Central memory CD4-positive, alpha-beta T cell (primary cell): Measurements from ENCODE around the gene RC3H1.
"Not testable (repeated sequence)": the region's sequence is repeated elsewhere in the genome, so short reads cannot be mapped to it uniquely, and the experiment has no call there.

ENCODE experiments used
- DNase-seq: peaks from one replicate; pipeline ENCODE4 v3.0.0; 2022
- total RNA-seq, 3 experiments: gene quantifications; one replicate each; lab custom pipeline; 2026; lab: John Stamatoyannopoulos, UW

The RC3H1 gene, protein sequence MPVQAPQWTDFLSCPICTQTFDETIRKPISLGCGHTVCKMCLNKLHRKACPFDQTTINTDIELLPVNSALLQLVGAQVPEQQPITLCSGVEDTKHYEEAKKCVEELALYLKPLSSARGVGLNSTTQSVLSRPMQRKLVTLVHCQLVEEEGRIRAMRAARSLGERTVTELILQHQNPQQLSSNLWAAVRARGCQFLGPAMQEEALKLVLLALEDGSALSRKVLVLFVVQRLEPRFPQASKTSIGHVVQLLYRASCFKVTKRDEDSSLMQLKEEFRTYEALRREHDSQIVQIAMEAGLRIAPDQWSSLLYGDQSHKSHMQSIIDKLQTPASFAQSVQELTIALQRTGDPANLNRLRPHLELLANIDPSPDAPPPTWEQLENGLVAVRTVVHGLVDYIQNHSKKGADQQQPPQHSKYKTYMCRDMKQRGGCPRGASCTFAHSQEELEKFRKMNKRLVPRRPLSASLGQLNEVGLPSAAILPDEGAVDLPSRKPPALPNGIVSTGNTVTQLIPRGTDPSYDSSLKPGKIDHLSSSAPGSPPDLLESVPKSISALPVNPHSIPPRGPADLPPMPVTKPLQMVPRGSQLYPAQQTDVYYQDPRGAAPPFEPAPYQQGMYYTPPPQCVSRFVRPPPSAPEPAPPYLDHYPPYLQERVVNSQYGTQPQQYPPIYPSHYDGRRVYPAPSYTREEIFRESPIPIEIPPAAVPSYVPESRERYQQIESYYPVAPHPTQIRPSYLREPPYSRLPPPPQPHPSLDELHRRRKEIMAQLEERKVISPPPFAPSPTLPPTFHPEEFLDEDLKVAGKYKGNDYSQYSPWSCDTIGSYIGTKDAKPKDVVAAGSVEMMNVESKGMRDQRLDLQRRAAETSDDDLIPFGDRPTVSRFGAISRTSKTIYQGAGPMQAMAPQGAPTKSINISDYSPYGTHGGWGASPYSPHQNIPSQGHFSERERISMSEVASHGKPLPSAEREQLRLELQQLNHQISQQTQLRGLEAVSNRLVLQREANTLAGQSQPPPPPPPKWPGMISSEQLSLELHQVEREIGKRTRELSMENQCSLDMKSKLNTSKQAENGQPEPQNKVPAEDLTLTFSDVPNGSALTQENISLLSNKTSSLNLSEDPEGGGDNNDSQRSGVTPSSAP
- 108 to 166 (median 127) reads per million in 3 experiments for total RNA-seq

DNA sequence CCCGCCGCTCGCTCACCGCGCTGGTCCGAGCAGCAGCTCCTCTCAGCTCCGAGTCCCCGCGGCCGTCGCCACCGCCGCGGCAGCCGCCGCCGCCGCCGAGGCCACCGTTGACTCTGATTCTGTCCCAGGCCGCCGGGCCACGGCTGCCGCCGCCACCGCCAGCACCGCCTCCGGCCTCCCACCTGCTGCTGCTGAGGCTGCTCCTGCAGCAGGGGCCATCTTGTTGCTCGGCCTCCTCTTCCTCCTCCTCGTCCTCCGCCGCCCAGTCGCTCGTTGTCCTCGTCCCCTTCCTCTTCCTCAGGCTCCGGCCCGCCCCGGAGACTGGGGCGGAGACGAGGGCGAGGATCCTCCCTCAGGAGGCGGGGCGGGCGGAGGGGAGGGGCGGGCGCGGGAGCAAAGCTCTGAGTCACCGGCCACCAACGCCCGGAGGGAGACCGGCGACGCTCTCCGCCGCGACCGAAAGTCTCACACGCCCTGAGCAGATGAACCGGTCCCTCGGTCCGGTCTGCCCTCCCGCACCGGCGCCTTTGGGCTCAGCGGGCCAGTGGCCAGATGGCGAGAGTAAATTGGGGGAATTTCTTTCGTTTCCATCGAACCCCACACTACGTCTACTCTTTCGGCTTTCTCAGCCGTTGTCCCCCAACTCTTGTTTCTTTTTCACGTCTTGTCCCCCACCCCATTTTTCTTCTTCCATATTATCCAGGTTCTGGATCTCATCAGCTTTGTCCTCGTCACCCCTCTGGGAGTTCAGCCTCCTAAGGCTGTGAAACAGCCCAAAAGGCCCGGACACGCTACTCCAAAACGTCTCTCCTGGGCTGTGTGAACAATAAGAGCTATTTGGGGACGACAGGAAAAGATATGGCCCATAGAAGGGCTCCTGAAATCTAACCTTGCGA is at the start of gene RC3H1:
RC3H1 (minus strand) TSS at position 278 of the 896 bp plus-strand sequence. CDS start 29,372 bp downstream, outside the sequence.
- peak; percentile 81 for DNase-seq

DNA sequence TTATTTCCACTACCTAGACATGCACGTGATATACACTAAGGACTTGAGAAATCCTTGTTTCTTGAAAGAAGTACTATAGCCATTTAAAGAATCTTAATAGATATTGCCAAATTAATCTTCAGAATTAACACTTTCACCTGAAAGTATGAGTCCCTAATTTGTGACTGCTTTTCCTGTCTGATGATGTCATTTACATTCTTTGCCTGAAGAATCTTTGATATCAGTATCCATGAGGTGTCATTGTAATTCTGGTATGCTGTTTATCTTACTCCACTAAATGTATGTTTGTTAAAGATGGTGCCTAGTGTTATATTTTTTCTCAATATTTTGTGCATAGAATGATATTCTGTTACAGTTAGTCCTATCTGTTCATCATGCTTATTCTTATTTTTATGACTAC is 48.5 kb upstream of the RC3H1 start:
- no peak for DNase-seq

DNA sequence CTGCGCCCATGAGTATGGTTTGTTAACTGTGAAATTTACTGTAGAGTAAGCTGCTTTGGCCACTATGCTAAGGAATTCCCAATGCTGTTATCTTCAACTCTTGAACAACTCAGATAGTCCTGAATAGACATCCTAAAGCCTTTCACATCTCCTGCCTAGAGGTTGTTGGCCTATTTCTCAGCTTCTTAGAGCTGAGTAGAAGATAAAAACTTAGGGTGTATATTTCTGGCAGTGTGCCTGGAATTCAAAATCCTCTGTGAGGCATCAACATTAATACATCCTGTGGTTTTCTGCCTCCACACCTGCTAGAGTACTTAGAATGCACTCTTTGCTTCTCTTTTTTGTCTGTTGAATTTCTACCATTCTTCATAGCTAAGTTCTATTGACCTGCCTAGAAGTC is 45.8 kb upstream of the RC3H1 start:
- peak; percentile 17 for DNase-seq

DNA sequence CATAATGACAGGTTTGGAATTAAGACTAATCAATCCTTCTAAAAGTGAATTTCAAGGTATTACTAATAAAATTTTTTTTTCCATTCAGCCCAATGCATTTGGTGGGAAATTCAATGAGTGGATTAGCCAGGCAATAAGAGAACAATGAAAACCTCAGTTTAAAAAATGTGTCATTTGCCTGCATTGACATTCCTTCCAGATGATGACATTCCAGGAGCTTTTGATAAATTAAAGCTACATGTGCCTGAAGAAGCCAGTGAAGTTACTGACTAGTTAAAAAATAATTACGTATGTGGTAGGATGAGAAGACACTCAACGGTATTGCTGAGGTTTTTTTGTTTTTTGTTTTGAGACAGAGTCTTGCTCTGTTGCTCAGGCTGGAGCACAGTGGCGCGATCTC is 37.9 kb upstream of the RC3H1 start:
- DNase-seq: no peak

DNA sequence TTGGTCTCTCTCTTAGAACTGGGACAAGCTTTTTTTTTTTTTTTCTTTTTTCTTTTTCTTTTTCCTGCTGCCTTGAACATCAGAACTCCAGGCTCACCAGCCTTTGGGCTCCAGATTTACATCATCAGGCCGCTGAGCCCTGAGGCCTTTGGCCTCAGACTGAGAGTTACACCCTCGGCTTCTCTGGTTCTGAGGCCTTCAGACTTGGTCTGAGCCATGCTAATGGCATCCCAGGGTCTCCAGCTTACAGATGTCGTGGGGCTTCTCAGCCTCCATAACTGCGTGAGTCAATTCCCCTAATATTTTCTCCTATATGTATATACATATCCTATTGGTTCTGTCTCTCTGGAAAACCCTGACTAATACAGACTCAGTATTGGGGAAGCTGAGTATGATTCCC is 36.5 kb upstream of the RC3H1 start:
- DNase-seq: no peak

DNA sequence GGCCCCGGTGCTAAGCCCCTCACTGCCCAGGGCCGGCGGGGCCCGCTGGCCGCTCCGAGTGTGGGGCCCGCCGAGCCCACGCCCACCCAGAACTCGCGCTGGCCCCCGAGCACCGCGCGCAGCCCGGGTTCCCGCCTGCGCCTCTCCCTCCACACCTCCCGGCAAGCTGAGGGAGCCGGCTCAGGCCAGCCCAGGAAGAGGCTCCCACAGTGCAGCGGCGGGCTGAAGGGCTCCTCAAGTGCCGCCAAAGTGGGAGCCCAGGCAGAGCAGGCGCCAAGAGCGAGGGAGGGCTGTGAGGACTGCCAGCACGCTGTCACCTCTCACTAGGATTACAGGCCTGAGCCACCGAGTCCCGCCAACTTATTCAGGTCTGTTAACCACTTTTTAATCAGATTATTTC is 34.5 kb upstream of the RC3H1 start:
- not testable (repeated sequence) for DNase-seq

DNA sequence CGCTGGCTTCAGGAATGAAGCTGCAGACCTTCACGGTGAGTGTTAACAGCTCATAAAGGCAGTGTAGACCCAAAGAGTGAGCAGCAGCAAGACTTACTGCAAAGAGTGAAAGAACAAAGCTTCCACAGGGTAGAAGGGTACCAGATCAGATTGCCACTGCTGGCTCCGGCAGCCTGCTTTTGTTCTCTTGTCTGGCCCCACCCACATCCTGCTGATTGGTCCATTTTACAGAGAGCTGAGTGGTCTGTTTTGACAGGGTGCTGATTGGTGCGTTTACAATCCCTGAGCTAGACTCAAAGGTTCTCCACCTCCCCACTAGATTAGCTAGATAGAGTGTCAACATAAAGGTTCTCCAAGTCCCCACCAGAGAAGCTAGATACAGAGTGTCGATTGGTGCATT is 33.6 kb upstream of the RC3H1 start:
- not testable (repeated sequence) for DNase-seq

DNA sequence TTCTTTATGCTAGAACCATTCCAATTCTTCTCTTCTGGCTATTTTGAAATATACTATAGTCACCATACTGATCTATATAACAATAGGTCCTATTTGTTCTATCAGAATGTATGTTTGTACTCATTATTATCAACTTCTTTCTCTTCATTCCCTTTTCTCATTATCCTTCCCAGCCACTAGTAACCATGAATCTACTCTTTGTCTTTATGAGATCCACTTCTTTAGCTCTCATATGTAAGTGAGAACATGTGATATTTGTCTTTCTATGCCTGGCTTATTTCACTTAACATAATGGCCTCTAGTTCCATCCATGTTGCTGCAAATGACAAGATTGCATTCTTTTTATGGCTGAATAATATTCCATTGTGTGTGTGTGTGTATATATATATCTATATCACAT is 31.7 kb upstream of the RC3H1 start:
- DNase-seq: no peak

DNA sequence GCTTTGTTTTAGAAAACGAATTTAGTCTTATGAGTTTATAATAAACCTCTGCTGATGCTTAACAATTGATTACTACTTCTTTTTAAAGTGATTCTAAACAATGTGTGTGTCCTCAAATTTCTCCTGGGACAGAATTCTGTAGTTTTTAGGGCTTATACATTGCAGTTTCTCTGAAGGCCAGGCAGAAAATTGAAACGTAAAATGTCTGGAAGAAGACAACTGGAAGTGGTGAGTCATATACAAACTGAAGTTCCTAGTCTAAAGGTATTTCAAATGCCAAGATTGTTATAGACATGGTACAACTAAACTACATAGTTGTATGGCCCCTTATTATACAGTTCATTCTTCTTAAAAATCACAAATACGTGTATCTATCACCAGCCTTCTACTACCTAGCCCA is 30.5 kb upstream of the RC3H1 start:
- no peak for DNase-seq

DNA sequence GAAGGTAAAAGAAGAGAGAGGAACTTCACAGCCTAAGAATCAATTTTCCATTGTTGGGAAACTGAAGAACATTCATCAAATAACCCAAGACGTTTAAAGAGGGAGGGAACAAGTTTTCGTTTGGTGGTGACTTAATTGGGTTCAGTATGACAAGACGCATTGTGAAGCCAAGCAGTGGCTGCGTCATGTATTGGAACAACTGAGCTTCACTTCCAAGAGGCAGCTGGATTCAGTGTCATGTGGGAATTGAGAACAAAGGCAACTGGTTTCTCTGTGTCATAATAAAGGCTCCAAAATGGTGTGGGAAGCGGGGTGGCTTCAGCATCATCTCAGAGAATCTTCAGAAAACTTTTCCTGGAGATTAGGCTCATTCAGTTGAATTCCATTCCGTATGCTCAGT is 29.8 kb upstream of the RC3H1 start:
- DNase-seq: no peak

DNA sequence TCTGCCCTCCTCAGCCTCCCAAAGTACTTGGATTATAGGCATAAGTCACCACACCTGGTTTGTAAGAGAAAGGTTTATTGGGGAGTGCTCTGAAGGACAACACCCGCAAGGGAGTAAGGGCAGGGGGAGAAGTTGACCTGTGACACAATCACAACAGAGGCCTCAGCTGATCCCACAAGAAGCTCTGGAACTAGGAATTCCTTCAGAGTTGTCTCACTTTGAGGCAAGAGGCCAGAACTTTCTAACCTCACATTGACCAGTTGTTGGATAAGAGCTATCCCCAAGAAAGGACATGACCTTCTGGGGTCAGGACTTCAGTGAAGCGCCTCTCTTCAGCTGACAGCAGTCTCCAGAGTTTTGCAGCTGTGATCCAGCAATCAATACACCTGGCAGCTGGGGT is 27.4 kb upstream of the RC3H1 start:
- no peak for DNase-seq

DNA sequence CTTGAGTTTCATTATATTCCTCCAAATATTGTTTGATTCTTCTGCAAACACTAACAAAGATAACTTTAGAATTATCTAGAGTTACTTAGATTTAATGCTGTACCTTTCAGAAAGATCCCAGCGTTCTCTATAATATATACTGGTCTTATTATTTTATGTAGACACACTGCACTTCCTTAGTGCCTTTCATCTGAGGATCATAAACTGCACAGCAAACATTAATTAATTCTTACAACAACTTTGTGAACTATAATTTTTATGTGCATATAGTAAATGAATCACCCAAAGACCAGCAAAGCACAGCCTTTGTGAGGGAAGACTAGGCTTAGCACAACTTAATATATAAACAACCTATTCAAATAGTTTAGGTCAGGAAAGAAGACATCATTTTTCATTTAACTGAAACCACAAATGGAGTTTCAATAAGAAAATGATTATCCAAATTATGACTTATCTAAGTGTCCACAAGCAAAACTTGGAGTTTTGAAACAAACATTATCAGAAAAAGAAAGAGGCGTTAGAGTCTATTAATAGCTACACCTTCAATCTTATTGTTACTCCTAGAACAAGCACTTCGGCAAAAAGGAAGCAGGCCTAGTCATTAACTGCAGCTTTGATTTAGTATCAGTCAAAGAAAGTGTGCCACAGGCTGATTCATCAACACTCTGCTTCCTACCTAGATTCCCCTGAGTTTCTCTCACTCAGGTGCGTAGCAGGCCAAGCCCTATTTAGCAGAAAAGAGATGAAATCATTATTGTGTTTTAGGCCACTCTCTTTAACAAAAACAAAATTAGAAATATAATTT is 22.5 kb upstream of the RC3H1 start:
- no peak for DNase-seq

DNA sequence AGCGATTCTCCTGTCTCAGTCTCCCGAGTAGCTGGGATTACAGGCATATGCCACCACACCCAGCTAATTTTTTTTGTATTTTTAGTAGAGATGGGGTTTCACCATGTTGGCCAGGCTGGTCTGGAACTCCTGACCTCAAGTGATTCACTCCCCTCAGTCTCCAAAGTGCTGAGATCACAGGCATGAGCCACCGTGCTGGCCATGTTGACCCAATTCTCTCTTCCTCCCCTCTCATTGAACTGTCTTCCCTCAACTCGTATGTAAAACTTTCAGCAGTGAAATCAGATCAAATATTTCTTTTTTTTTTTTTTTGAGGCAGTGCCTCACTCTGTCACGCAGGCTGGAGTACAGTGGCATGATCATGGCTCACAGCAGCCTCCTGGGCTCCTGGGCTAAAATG is 20.4 kb upstream of the RC3H1 start:
- DNase-seq: not testable (repeated sequence)

DNA sequence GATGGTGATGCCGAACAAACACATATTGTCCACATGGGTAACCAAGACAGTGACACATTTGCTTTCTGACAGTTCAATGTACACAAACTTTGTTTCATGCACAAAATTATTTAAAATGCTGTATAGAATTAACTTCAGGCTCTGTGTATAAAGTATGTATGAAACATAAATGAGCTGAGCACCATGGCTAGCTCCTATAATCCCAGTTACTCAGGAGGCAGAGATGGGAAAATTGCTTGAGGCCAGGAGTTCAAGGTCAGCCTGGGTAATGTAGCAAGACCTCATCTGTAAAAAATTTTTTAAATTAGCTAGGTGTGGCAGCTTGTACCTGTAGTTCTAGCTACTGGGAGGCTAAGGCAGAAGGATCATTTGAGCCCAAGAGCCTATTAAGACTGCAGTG is 19.2 kb upstream of the RC3H1 start:
- no peak for DNase-seq

DNA sequence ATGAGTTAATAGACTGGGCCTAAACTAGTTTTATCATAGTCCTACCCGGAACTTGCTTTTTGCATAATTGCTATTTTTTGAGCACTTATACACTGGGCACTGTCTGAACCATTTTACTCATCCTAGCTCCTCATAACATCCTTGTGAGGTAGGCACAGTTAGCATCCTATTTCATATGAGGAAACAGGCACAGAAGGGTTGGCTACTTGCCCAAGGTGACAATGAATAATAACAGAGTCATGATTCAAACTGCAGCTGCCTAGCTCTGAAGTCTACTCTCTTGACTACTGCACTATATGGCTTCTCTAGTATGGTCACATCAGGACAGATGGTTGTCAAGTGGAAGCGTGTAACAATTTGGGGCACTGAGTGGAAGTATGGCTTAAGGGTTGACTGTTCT is 18.2 kb upstream of the RC3H1 start:
- no peak for DNase-seq

DNA sequence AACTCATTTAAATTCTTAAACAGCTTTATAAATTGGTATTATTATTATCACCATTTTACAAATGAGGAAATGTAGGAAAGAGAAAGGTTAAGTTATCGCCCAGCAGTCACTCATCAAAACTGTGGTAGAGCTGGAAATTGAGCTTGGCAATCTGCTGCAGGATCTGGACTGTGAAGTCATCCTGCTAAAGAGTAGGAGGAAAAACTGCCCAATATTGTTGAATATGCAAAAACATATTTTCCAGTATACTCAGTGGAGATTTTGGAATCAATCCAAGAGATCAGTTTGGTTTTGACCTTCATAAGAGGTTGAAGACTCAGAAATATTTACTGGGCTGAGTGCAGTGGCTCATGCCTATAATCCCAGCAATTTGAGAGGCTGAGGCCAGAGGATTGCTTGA is 16.9 kb upstream of the RC3H1 start:
- no peak for DNase-seq

DNA sequence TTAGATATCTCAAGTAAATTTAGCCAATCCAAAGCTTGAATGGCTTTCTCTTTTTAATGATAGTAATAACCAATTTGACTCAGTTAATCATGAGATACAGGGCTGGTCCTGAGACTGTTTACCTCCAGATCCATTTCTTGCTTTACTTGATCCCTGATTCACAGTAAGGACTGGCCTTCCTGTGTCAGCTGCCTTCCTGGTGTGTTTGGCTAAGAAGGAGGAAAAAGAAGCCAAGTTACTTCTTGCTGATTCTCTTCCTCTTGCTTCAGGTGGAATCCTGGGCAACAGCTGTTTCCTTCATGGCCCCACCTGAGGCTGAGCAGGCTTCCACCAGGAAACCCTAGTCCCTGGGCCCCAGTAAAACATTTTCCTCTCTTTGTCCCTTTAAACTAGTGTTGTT is 14.6 kb upstream of the RC3H1 start:
- no peak for DNase-seq

DNA sequence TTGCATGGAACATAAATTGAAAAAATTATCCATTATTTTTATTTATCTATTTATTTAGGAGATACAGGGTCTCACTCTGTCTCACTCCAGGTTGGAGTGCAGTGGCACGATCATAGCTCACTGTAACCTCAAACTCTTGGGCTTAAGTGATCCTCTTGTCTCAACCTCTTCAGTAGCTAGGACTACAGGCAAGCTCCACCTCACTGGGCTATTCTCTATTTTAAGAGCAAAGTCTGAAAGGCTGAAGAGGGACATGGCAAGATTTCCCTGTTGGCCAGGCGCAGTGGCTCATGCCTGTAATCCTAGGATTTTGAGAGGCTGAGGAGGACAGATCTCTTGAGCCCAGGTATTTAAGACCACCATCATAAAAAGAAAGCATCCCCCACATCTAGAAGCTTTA is 14.0 kb upstream of the RC3H1 start:
- DNase-seq: no peak

DNA sequence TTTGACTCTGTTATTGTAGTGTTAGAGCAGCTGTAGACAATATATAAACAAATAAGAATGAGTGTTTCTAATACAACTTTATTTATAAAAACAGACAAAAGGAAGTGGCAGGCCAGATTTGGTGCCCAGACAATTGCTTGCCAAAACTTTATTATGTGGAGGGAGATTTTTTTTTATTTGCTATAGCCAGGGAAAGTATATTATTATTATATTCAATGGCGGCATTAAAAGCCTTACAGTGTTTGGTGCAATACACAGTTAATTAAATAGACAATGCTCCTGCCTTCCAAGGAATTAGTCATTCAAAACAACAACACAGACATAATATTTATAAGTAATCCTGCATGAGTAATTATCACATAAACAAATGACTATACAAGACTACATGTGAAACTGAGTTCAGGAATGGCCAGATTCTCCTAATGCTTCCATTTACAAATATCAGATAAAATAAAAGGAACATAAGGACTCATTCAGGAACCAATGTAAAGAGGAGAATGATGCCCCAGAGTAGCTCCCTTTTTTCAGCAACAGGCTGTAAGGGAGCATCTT is 10.6 kb upstream of the RC3H1 start:
- no peak for DNase-seq

DNA sequence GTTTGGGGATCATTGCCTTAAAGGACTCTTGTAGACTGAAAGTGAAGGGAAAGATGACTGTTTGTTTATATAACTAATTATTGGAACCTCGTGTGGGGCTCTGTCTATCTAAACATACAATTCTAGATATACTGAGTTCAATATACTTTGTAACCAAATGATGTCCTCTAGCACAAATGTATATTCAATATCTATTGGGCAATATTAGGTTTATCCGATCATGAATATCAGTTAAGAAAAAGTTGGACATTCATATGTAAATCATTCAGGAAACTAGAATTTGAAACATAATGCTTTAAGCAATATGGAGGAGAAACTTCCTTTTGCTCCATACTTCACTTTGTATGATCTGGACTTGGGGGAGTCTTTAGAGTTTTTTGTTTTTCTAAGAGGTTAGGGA is 8.9 kb upstream of the RC3H1 start:
- DNase-seq: no peak

DNA sequence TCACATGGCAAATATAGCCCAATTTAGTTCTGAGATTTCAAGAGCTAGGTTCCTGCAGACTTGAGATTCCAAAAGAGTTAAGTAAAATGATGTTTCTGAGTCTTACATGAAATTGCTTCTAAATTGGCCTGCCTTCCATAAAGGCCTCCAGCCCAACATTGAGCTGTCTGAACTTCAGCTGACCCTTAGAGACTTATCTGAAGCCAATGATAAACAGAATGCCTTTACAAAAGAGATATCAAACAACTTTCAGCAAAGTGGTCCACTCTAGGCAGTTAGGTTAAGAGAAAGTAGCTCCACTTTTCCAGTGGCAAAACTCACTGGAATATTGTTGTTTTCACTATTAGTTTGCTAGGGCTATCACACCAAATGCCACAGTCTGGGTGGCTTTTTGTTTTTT is 6.3 kb upstream of the RC3H1 start:
- no peak for DNase-seq
